OCI-LY7 (cell line): Measurements from ENCODE around the gene ZBTB47.

Experiments used
- CTCF ChIP-seq: fragments of 200-600 bp; sonication (generic); conservative IDR thresholded peaks from 2 replicates; pipeline ENCODE4 v1.5.1; 2014; ENCODE audit warnings: mild to moderate bottlenecking, antibody characterized with exemption, low read length, moderate library complexity, mixed read lengths
- EZH2phosphoT487 ChIP-seq: fragments of 200-600 bp; sonication (generic); IDR thresholded peaks from 2 replicates; pipeline ENCODE4 v1.6.1; 2018; ENCODE audit warnings: low read depth, borderline replicate concordance, mild to moderate bottlenecking, mixed run types, antibody characterized with exemption, low read length, moderate library complexity, mixed read lengths

DNA sequence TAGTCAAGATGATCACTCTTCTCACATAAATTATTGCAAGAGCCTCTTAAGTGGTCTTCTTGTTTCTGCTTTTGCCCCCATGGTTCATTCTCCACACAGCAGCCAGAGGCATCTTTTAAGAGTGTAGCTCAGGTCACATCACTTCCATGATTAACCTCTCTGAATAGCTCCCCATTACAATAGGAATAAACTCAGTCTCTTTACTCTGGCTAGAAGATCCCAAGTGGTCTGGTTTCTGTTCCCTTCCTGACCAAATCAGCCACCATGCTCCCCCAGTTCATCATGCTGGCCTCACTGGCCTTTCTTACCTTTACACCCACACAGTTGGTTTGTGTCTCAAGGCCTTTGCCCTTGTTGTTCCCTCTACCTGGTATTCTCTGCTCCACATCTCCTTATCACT, 40.9 kb downstream of the ZBTB47 start:
- TF ChIP-seq EZH2phosphoT487 (no peak), CTCF (no peak)
